Keratinocyte (primary cell): ENCODE measurements around the gene AQP11. TPM values are rescaled to one million over a fixed set of nuclear protein-coding genes. Genes with fewer than 3 reads are reported as not detected.
A peak's percentile ranks its signal among the peaks of the same experiment; 100 is the strongest.

Experiments
- DNase-seq: peaks from one replicate; pipeline ENCODE4 v3.0.0-alpha.2; 2011; ENCODE audit warnings: low read depth, missing footprints, low spot score
- FAIRE-seq: peaks from 2 replicates; lab custom pipeline; 2011; peaks lifted over from hg19 to GRCh38; lab: Jason Lieb, UNC
- H2AFZ ChIP-seq: 2 replicates; pipeline ENCODE4 v1.6.0; 2012; ENCODE audit warnings: low read length, control low read depth, inconsistent platforms; ENCODE audit not compliant: control insufficient read depth
- H3K27ac ChIP-seq: 2 replicates; pipeline ENCODE4 v1.5.1; 2011; ENCODE audit warnings: low read length; ENCODE audit not compliant: control insufficient read depth, insufficient read depth
- H3K27me3 ChIP-seq: 3 replicates; pipeline ENCODE4 v1.6.0; 2011; ENCODE audit warnings: low read length; ENCODE audit not compliant: control insufficient read depth, insufficient read depth; ENCODE audit errors: extremely low read depth
- H3K36me3 ChIP-seq, 2 experiments: 2 replicates in 1 of 2; 3 replicates in 1 of 2; pipeline ENCODE4 v1.5.1; 2011; ENCODE audit warnings: low read length in 2 of 2, mild to moderate bottlenecking in 1 of 2; ENCODE audit not compliant: control insufficient read depth in 2 of 2, insufficient read depth in 2 of 2; ENCODE audit errors: extremely low read depth in 1 of 2
- H3K4me1 ChIP-seq: 3 replicates; pipeline ENCODE4 v1.5.1; 2011; ENCODE audit warnings: low read length; ENCODE audit not compliant: control insufficient read depth, insufficient read depth; ENCODE audit errors: extremely low read depth
- H3K4me2 ChIP-seq: 3 replicates; pipeline ENCODE4 v1.6.0; 2011; ENCODE audit warnings: low read depth, low read length; ENCODE audit not compliant: control insufficient read depth, insufficient read depth; ENCODE audit errors: extremely low read depth
- H3K4me3 ChIP-seq, 3 experiments: fragments of 200-600 bp in 1 of 3; sonication (generic) in 1 of 3; 2 replicates in 2 of 3; 3 replicates in 1 of 3; pipeline ENCODE4 v1.5.1; 2011 to 2016; ENCODE audit warnings: low read length in 3 of 3, mild to moderate bottlenecking in 3 of 3, control low read depth in 2 of 3, inconsistent platforms in 1 of 3, low read depth in 1 of 3, mixed read lengths in 1 of 3, mixed run types in 1 of 3, moderate library complexity in 1 of 3; ENCODE audit not compliant: control insufficient read depth in 2 of 3, insufficient read depth in 2 of 3; ENCODE audit errors: extremely low read depth in 1 of 3
- H3K79me2 ChIP-seq: 2 replicates; pipeline ENCODE4 v1.6.0; 2012; ENCODE audit warnings: low read length; ENCODE audit not compliant: control insufficient read depth, insufficient read depth
- H3K9ac ChIP-seq: 3 replicates; pipeline ENCODE4 v1.6.0; 2011; ENCODE audit warnings: low read length; ENCODE audit not compliant: control insufficient read depth, insufficient read depth; ENCODE audit errors: extremely low read depth
- H3K9me1 ChIP-seq: 3 replicates; pipeline ENCODE4 v1.6.0; 2011; ENCODE audit warnings: low read length; ENCODE audit not compliant: control insufficient read depth, insufficient read depth; ENCODE audit errors: extremely low read depth
- H3K9me3 ChIP-seq: 2 replicates; pipeline ENCODE4 v1.5.1; 2012; ENCODE audit warnings: low read depth, low read length; ENCODE audit not compliant: control insufficient read depth
- H4K20me1 ChIP-seq: 3 replicates; pipeline ENCODE4 v1.6.0; 2011; ENCODE audit warnings: low read length; ENCODE audit not compliant: control insufficient read depth, insufficient read depth; ENCODE audit errors: extremely low read depth
- EZH2 ChIP-seq: IDR thresholded peaks from one replicate; pipeline ENCODE4 v1.6.1; 2012; ENCODE audit warnings: inconsistent platforms, mild to moderate bottlenecking, low read length, moderate library complexity
- dilution Hi-C: fragments of 300-500 bp; cut with MboI; formaldehyde crosslinking; loops from one replicate; pipeline ENCODE4 v1.7.0; 2020; ENCODE audit warnings: low sequenced_read_pairs; ENCODE audit not compliant: extremely low pct_ligation_motif_present
- polyA plus RNA-seq, 5 experiments: library from polyadenylated mRNA; depleted of rRNA in 3 of 5; stranded (reverse) in 3 of 5; stranded (forward) in 1 of 5; unstranded in 1 of 5; fragments of >200 nt; gene quantifications; 1 replicate in 1 of 5; 2 replicates in 3 of 5; 3 replicates in 1 of 5; pipeline versions ENCODE4 v1.2.1 to v1.2.3, GENCODE V29; 2011 to 2012; ENCODE audit warnings: missing spikeins in 2 of 5, low read depth in 1 of 5, low replicate concordance in 1 of 5
- TF ChIP-seq, protein P1 (sequence below), 3 experiments: IDR thresholded peaks in 1 of 3; conservative IDR thresholded peaks in 1 of 3; optimal IDR thresholded peaks in 1 of 3; 2 replicates in 2 of 3; 3 replicates in 1 of 3; pipeline versions ENCODE3 to v1.5.1; 2011; ENCODE audit warnings: low read length in 3 of 3, mild to moderate bottlenecking in 3 of 3, moderate library complexity in 2 of 3, control low read depth in 1 of 3, inconsistent platforms in 1 of 3; ENCODE audit not compliant: insufficient read depth in 2 of 3; ENCODE audit errors: extremely low read depth in 1 of 3

Gene AQP11
- polyA plus RNA-seq, 1 donor (not counting 4 experiments of a cell fraction or from before 2014, with no cell fraction given), result 0.16 TPM

- no peaks in the 10 kb centered on the region for H4K20me1 ChIP-seq
- H3K36me3 ChIP-seq, result peaks cover 0 to 4% of the 10 kb centered on the region in 2 experiments
- no peaks in the 10 kb centered on the region for H3K27me3 ChIP-seq
- peaks cover 15% of the 10 kb centered on the region for H3K4me1 ChIP-seq
- dilution Hi-C loops, result no loop called here
- H3K4me2 ChIP-seq, result no peak overlapping the region
- H3K9me1 ChIP-seq, result peaks cover 2% of the 10 kb centered on the region
- TF ChIP-seq, protein P1, sequence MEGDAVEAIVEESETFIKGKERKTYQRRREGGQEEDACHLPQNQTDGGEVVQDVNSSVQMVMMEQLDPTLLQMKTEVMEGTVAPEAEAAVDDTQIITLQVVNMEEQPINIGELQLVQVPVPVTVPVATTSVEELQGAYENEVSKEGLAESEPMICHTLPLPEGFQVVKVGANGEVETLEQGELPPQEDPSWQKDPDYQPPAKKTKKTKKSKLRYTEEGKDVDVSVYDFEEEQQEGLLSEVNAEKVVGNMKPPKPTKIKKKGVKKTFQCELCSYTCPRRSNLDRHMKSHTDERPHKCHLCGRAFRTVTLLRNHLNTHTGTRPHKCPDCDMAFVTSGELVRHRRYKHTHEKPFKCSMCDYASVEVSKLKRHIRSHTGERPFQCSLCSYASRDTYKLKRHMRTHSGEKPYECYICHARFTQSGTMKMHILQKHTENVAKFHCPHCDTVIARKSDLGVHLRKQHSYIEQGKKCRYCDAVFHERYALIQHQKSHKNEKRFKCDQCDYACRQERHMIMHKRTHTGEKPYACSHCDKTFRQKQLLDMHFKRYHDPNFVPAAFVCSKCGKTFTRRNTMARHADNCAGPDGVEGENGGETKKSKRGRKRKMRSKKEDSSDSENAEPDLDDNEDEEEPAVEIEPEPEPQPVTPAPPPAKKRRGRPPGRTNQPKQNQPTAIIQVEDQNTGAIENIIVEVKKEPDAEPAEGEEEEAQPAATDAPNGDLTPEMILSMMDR (optimal IDR thresholded peaks at IDR 0.05 in 1 of 3, IDR thresholded peaks at IDR 0.05 in 1 of 3, conservative IDR thresholded peaks at IDR 0.05 in 1 of 3; ENCODE audit: extremely low read depth in 1 of 3, insufficient read depth in 2 of 3, low read length in 3 of 3), result no peak
- no peak for TF ChIP-seq EZH2
- H3K9ac ChIP-seq, result no peak overlapping the region
- H3K27ac ChIP-seq, result no peak overlapping the region
- DNase-seq, result no peak
- H3K79me2 ChIP-seq, result no peaks in the 10 kb centered on the region
- H3K4me3 ChIP-seq, result no peak overlapping the region
- no peak overlapping the region for H2AFZ ChIP-seq
- FAIRE-seq, result no peak
- H3K9me3 ChIP-seq, result no peaks in the 10 kb centered on the region
Measured at GRCh38 chr11:77598195-77598594, 8.4 kb downstream of the AQP11 start.

DNA sequence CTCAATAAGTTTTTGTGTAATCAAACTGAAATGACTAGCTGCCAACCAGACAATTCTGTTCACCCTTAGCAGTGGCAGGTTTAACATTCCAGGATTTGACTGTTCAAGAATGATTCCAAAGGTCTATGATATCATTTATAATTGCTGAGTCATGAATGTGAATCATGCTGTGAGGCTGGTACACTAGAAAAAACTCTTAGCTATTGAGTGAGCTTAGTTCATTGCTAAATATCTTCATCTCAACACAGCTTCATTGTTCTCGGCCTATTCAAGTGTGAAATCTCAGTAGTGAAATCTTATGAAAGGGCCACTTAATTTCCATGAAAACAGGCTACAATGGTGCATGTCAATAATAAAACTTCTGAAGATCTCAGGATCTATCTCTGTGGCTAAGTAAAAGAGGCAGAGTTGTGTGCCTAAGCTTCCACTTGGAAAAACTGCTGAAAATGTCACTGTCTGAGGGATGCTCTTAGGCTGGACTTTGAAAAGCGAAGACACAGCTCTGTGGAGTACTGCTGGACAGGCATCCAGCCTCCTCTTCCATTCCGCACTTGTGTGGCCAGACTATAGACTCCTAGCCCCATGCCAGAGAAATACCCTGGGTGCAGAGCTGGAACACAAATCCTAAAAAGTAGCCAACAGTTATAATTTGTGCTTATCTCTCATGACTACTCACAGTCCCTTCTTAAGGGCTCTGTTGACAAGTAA is 12.8 kb downstream of the AQP11 start:
- Histone ChIP-seq H3K4me1 (peaks cover 18% of the 10 kb centered on the region), H2AFZ (no peak overlapping the region), H3K9me1 (peaks cover 2% of the 10 kb centered on the region), H3K4me3 (no peak overlapping the region), H3K36me3 (peaks cover 2 to 4% of the 10 kb centered on the region in 2 experiments), H3K27ac (peak overlapping the region; percentile 73), H3K9ac (peak overlapping the region; percentile 49), H3K9me3 (no peaks in the 10 kb centered on the region), H3K4me2 (peak overlapping the region; percentile 29), H3K27me3 (no peaks in the 10 kb centered on the region), H4K20me1 (no peaks in the 10 kb centered on the region), H3K79me2 (no peaks in the 10 kb centered on the region)
- no peak for TF ChIP-seq EZH2
- TF ChIP-seq, protein P1 (optimal IDR thresholded peaks at IDR 0.05 in 1 of 3, IDR thresholded peaks at IDR 0.05 in 1 of 3, conservative IDR thresholded peaks at IDR 0.05 in 1 of 3; ENCODE audit: extremely low read depth in 1 of 3, insufficient read depth in 2 of 3, low read length in 3 of 3), result no peak
- dilution Hi-C loops, result no loop called here
- DNase-seq (peak; percentile 38), FAIRE-seq (peak; percentile 82)
